Aorta (tissue), 5 donors: ENCODE measurements around the gene MAX. TPM values are rescaled to one million over a fixed set of nuclear protein-coding genes. Genes with fewer than 3 reads are reported as not detected.

ENCODE experiments used
- ATAC-seq: fragments of 200-7000 bp; cut with Tn5 transposase; one replicate; pipeline ENCODE4 v1.9.1; 2022; ENCODE audit warnings: moderate library complexity; ENCODE audit not compliant: low FRiP score
- DNase-seq, 2 donors: peaks; one replicate each; pipeline ENCODE4 v3.0.0-alpha.2; 2020
- H3K27ac ChIP-seq, 2 donors: one replicate each; pipeline ENCODE4 v1.5.1; 2013; ENCODE audit warnings: low read length in 2 of 2, mild to moderate bottlenecking in 2 of 2, moderate library complexity in 2 of 2, control low read depth in 1 of 2, inconsistent platforms in 1 of 2, low read depth in 1 of 2
- H3K27me3 ChIP-seq, 2 donors: one replicate each; pipeline ENCODE4 v1.6.1; 2013; ENCODE audit warnings: control low read depth in 1 of 2, low read length in 1 of 2, mild to moderate bottlenecking in 1 of 2, moderate library complexity in 1 of 2; ENCODE audit not compliant: insufficient read depth in 2 of 2, control insufficient read depth in 1 of 2
- H3K36me3 ChIP-seq, 2 donors: one replicate each; pipeline ENCODE4 v1.6.1; 2013; ENCODE audit warnings: control low read depth in 1 of 2, low read length in 1 of 2, mild to moderate bottlenecking in 1 of 2; ENCODE audit not compliant: insufficient read depth in 2 of 2, control insufficient read depth in 1 of 2
- H3K4me1 ChIP-seq, 2 donors: one replicate each; pipeline ENCODE4 v1.6.1; 2013; ENCODE audit warnings: low read length in 2 of 2, control low read depth in 1 of 2, mild to moderate bottlenecking in 1 of 2, moderate library complexity in 1 of 2; ENCODE audit not compliant: insufficient read depth in 2 of 2, control insufficient read depth in 1 of 2
- H3K4me3 ChIP-seq, 2 donors: one replicate each; pipeline ENCODE4 v1.5.1; 2013; ENCODE audit warnings: low read length in 2 of 2, control low read depth in 1 of 2, mild to moderate bottlenecking in 1 of 2
- H3K9me3 ChIP-seq: one replicate; pipeline ENCODE4 v1.6.1; 2013; ENCODE audit warnings: mild to moderate bottlenecking, low read length; ENCODE audit not compliant: control insufficient read depth
- WGBS, 2 donors: extraction: QIAGEN DNeasy Blood & Tissue Kit; methylation state at CpG; one replicate each; pipeline ENCODE4 v1.1.7; 2013; 5-methylcytosine and 5-hydroxymethylcytosine counted together
- intact Hi-C, 2 donors: fragments of 100-400 bp; cut with DNase I; formaldehyde crosslinking; loops; one replicate each; pipeline versions ENCODE4 v1.14.2 to v1.15.0; 2022
- microRNA-seq, 2 donors: library from miRNA; unstranded; fragments of <30 nt; microRNA quantifications; one replicate each; pipeline ENCODE4 v1.2.0, GENCODE V29; 2020
- polyA plus RNA-seq, 2 donors: library from polyadenylated mRNA; stranded (reverse); fragments of 200-250 nt; gene quantifications; one replicate each; pipeline ENCODE4 v1.2.3, GENCODE V29; 2013
- total RNA-seq, 2 donors: library from RNA; stranded (reverse); fragmentation: NEBNext Ultra II Directional; extraction: Animal tissue kit (Norgen Biotek cat#: 25700); gene quantifications; one replicate each; pipeline ENCODE4 v1.2.1, GENCODE V29; 2021
- donor health status: healthy with polysubstance abuse.
- donor health status: Bipolar disorder and iron deficiency.
- donor health status: DM: no; HTN: no; CAD: no.
- donor health status: DM: no; HTN: no; CAD: no.
- donor health status: DM: yes; HTN: yes; CAD: no.

MAX gene
- total and polyA plus RNA-seq, 4 donors: 42.6 to 98.0 (median 63.6) TPM

DNA sequence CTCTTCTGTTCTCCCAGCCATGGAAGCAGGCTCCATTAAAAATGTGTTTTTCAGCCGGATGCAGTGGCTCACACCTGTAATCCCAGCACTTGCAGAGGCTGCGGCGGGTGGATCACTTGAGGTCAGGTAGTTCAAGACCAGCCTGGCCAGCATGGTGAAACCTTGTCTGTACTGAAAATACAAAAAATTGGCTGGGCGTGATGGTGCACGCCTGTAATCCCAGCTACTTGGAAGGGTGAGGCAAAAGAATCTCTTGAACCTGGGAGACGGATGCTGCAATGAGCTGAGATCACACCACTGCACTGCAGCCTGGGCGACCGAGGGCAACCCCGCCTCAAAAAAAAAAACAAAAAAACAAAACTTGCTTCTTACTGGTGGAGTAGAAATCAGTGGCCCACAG lies 75.8 kb downstream of the MAX start:
- DNase-seq (no peak), ATAC-seq (no peak)
- H3K4me1 ChIP-seq: no peaks in the 10 kb centered on the region
- peaks cover 0 to 9% of the 10 kb centered on the region in 2 donors for H3K36me3 ChIP-seq
- no peaks in the 10 kb centered on the region for H3K9me3 ChIP-seq
- no peak overlapping the region for H3K27ac ChIP-seq
- intact Hi-C loops: no loop called here
- H3K4me3 ChIP-seq: no peak overlapping the region
- H3K27me3 ChIP-seq: no peaks in the 10 kb centered on the region
- 91 to 94% methylated on average over 9 of the region's 9 CpGs for WGBS, 2 donors

DNA sequence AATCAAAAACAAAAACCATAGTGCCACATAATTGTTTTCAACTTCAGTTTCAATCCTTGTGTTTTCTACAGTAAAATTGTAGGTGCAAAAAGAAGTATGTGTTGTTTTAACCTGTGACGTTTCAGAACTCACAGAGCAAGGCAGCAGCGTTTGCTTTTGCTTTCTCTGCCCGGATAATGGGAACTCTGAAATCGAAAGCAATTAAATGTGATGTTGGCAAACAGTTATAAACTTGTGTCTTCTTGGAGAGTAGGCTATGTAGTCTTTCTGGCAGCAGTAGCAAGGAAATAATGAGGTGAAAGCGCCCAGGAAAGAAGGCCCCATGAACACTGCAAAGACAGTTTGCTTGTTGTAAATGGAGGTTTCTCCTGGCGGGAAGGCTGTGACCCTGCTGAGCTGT lies 76.5 kb downstream of the MAX start:
- WGBS, 2 donors: 89 to 93% methylated on average over 6 of the region's 6 CpGs
- H3K27me3 ChIP-seq: no peaks in the 10 kb centered on the region
- no peaks in the 10 kb centered on the region for H3K9me3 ChIP-seq
- no peak overlapping the region for H3K27ac ChIP-seq
- intact Hi-C loops: no loop called here
- peaks cover 0 to 9% of the 10 kb centered on the region in 2 donors for H3K36me3 ChIP-seq
- H3K4me1 ChIP-seq: no peaks in the 10 kb centered on the region
- no peak for DNase-seq
- no peak overlapping the region for H3K4me3 ChIP-seq
- no peak for ATAC-seq

Small RNAs within 50 kb of the gene (microRNA-seq; reads per million reads assigned to microRNA genes)
- gene MIR4706: 0 reads per million in 2 donors

Other genes with a start within 250 kb of the MAX start
- gene SPTB, start 222.6 kb downstream of the MAX start, total RNA-seq: 1 to 10 TPM; 5.4 to 7.9 TPM
- 1 to 10 TPM; 1.1 to 1.5 TPM for gene SPTB, start 222.6 kb downstream of the MAX start, polyA plus RNA-seq
- gene CHURC1, start 188.1 kb downstream of the MAX start, total RNA-seq: 10 to 100 TPM; 75.6 to 80.4 TPM
- 100 to 1,000 TPM in 1 of 2 donors, 10 to 100 TPM in 1; 76.4 to 106 TPM for gene CHURC1, start 188.1 kb downstream of the MAX start, polyA plus RNA-seq
- gene GPX2, start 159.8 kb downstream of the MAX start, total RNA-seq: not detected
- 10 to 100 TPM in 1 of 2 donors, not detected in 1; 16.8 TPM for gene GPX2, start 159.8 kb downstream of the MAX start, polyA plus RNA-seq
- 10 to 100 TPM in 1 of 2 donors, 1 to 10 TPM in 1; 9.0 to 10.2 TPM for gene RAB15, start 130.2 kb downstream of the MAX start, total RNA-seq
- 1 to 10 TPM; 4.1 to 8.1 TPM for gene RAB15, start 130.2 kb downstream of the MAX start, polyA plus RNA-seq
- 10 to 100 TPM; 13.2 to 22.5 TPM for gene FNTB, start 115.6 kb downstream of the MAX start, total RNA-seq
- 1 to 10 TPM; 4.4 to 8.1 TPM for gene FNTB, start 115.6 kb downstream of the MAX start, polyA plus RNA-seq